MM.1S (cell line): ENCODE measurements around the gene SRRM4.

Experiments used
- EZH2 ChIP-seq: fragments of 300-600 bp; sonication (generic); optimal IDR thresholded peaks from 2 replicates; pipeline ENCODE3; 2017; ENCODE audit warnings: low read depth, mild to moderate bottlenecking, antibody characterized with exemption, low read length, mixed read lengths
- EZH2phosphoT487 ChIP-seq: fragments of 300-600 bp; sonication (generic); IDR thresholded peaks from 2 replicates; pipeline ENCODE4 v1.6.1; 2018; ENCODE audit warnings: antibody characterized with exemption, low read length
- TF ChIP-seq, protein P1 (sequence below): fragments of 300-600 bp; sonication (generic); IDR thresholded peaks from 2 replicates; pipeline ENCODE4 v1.5.1; 2016; ENCODE audit warnings: antibody characterized with exemption, low read length, mixed read lengths

DNA sequence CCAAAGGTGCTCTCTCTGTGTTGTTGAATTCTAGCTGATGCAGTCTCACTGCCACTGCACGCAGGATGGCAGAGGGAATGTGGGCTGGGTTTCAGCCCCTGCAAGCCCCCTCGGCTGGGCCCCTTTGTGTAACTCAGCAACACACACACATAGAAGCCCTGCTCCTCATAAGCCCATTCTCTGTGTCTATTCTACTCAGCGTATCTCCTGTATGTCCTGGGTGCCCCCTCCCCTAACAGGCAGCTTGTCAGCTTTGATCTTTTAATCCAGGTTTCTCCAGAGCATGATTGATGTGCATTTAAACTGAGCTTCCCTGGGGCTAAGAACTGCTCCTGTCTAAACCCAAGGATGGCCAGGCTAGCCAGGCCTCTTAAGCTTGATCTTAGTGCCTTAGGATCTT lies 43.0 kb downstream of the SRRM4 start:
- TF ChIP-seq, protein P1, sequence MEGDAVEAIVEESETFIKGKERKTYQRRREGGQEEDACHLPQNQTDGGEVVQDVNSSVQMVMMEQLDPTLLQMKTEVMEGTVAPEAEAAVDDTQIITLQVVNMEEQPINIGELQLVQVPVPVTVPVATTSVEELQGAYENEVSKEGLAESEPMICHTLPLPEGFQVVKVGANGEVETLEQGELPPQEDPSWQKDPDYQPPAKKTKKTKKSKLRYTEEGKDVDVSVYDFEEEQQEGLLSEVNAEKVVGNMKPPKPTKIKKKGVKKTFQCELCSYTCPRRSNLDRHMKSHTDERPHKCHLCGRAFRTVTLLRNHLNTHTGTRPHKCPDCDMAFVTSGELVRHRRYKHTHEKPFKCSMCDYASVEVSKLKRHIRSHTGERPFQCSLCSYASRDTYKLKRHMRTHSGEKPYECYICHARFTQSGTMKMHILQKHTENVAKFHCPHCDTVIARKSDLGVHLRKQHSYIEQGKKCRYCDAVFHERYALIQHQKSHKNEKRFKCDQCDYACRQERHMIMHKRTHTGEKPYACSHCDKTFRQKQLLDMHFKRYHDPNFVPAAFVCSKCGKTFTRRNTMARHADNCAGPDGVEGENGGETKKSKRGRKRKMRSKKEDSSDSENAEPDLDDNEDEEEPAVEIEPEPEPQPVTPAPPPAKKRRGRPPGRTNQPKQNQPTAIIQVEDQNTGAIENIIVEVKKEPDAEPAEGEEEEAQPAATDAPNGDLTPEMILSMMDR = no peak
- TF ChIP-seq EZH2phosphoT487 (no peak), EZH2 (no peak)
